Activated T-helper 2 cell treated with anti-CD3 and anti-CD28 coated beads, Interferon-gamma antibody, Interleukin-2, Interleukin-4, amounts not matched to agents 10 μg/mL and 5 μg/mL and 100 μg/mL, durations not matched to agents 14 hours and 24 hours and 36 hours (primary cell): Measurements from ENCODE around the gene CSNK2A1. TPM values are rescaled to one million over a fixed set of nuclear protein-coding genes. Genes with fewer than 3 reads are reported as not detected.
"Not testable (repeated sequence)": the region's sequence is repeated elsewhere in the genome, so short reads cannot be mapped to it uniquely, and the experiment has no call there.

ENCODE experiments used
- DNase-seq: peaks from one replicate; pipeline ENCODE4 v3.0.0; 2021; ENCODE audit warnings: low spot score
- H3K27ac Mint-ChIP-seq: one replicate; pipeline ENCODE4 v1.8.0; 2021; ENCODE audit warnings: mixed read lengths
- H3K27me3 Mint-ChIP-seq: one replicate; pipeline ENCODE4 v1.8.0; 2021; ENCODE audit warnings: low read depth, mixed read lengths
- H3K36me3 Mint-ChIP-seq: one replicate; pipeline ENCODE4 v1.8.0; 2021; ENCODE audit warnings: low read depth, mixed read lengths
- H3K4me1 Mint-ChIP-seq: one replicate; pipeline ENCODE4 v1.8.0; 2021; ENCODE audit warnings: low read depth, mixed read lengths
- H3K4me3 Mint-ChIP-seq: one replicate; pipeline ENCODE4 v1.8.0; 2021; ENCODE audit warnings: low read depth, mild to moderate bottlenecking, moderate library complexity, mixed read lengths
- H3K9me3 Mint-ChIP-seq: one replicate; pipeline ENCODE4 v1.8.0; 2021; ENCODE audit warnings: mixed read lengths
- intact Hi-C: fragments of 100-400 bp; cut with micrococcal nuclease; formaldehyde crosslinking; loops from one replicate; pipeline ENCODE4 v1.15.1; 2023
- total RNA-seq: library from RNA; stranded (reverse); gene quantifications from 2 replicates; pipeline ENCODE4 v1.2.3, GENCODE V29; 2022

Gene CSNK2A1
- total RNA-seq, 1 donor from 2014 or later: 169 TPM

GRCh38 chr20:472137-472846, 71.3 kb downstream of the CSNK2A1 start:
- Mint-ChIP-seq H3K4me1 (peaks cover 6% of the 10 kb centered on the region), H3K36me3 (peaks cover 24% of the 10 kb centered on the region), H3K27me3 (peaks cover 2% of the 10 kb centered on the region), H3K4me3 (no peak overlapping the region), H3K9me3 (peaks cover 25% of the 10 kb centered on the region), H3K27ac (no peak overlapping the region)
- intact Hi-C loops: no loop called here
- no peak for DNase-seq

GRCh38 chr20:469746-470490, 73.7 kb downstream of the CSNK2A1 start:
- H3K9me3 Mint-ChIP-seq: peaks cover 31% of the 10 kb centered on the region
- H3K36me3 Mint-ChIP-seq: peaks cover 24% of the 10 kb centered on the region
- H3K27me3 Mint-ChIP-seq: peaks cover 3% of the 10 kb centered on the region
- no peak overlapping the region for H3K27ac Mint-ChIP-seq
- H3K4me3 Mint-ChIP-seq: no peak overlapping the region
- H3K4me1 Mint-ChIP-seq: peaks cover 6% of the 10 kb centered on the region
- DNase-seq: no peak
- intact Hi-C loops: no loop called here

GRCh38 chr20:467755-468154, 75.8 kb downstream of the CSNK2A1 start:
- Mint-ChIP-seq H3K36me3 (peaks cover 6% of the 10 kb centered on the region), H3K4me1 (peaks cover 6% of the 10 kb centered on the region), H3K27me3 (peaks cover 5% of the 10 kb centered on the region), H3K27ac (no peak overlapping the region), H3K9me3 (peaks cover 31% of the 10 kb centered on the region), H3K4me3 (no peak overlapping the region)
- no peak for DNase-seq
- intact Hi-C loops: no loop called here

GRCh38 chr20:462199-462991, 81.2 kb downstream of the CSNK2A1 start, which contains the start of gene TBC1D20:
Gene TBC1D20, minus strand, starts transcription at chr20:462533. Its CDS starts 128 bp downstream, at chr20:462405.
- H3K27ac Mint-ChIP-seq: peak within 1 kb of the TSS; percentile 89
- H3K36me3 Mint-ChIP-seq: peaks cover 31% of the 10 kb centered on the region
- peak; percentile 80 for DNase-seq
- H3K4me1 Mint-ChIP-seq: peaks cover 42% of the 10 kb centered on the region
- peaks cover 7% of the 10 kb centered on the region for H3K9me3 Mint-ChIP-seq
- H3K4me3 Mint-ChIP-seq: peak within 1 kb of the TSS; percentile 96
- H3K27me3 Mint-ChIP-seq: peaks cover 5% of the 10 kb centered on the region
- intact Hi-C loops: loop anchor here (1.0 to 5.0 kb wide), 3 partner anchors 16 to 55 kb away; partner anchors contain the start of gene RBCK1

- intact Hi-C loops: loop anchor here (1.0 to 5.0 kb wide), 3 partner anchors 17 to 54 kb away; partner anchors contain the start of gene RBCK1
- H3K4me1 Mint-ChIP-seq: peaks cover 44% of the 10 kb centered on the region
- peak overlapping the region; percentile 96 for H3K4me3 Mint-ChIP-seq
- H3K27ac Mint-ChIP-seq: peak overlapping the region; percentile 86
- H3K9me3 Mint-ChIP-seq: peaks cover under 1% of the 10 kb centered on the region
- peaks cover 33% of the 10 kb centered on the region for H3K36me3 Mint-ChIP-seq
- peaks cover 3% of the 10 kb centered on the region for H3K27me3 Mint-ChIP-seq
- DNase-seq: peak; percentile 52
Measured at GRCh38 chr20:461254-462198, 82.1 kb downstream of the CSNK2A1 start.

- DNase-seq: no peak
- no peaks in the 10 kb centered on the region for H3K9me3 Mint-ChIP-seq
- H3K4me1 Mint-ChIP-seq: peaks cover 44% of the 10 kb centered on the region
- H3K27ac Mint-ChIP-seq: no peak overlapping the region
- H3K4me3 Mint-ChIP-seq: peak overlapping the region; percentile 67
- intact Hi-C loops: loop anchor here (5.0 kb wide), 1 partner anchor 53 kb away; the partner anchor contains the start of gene RBCK1
- H3K36me3 Mint-ChIP-seq: peaks cover 33% of the 10 kb centered on the region
- peaks cover 3% of the 10 kb centered on the region for H3K27me3 Mint-ChIP-seq
Measured at GRCh38 chr20:460707-461106, 82.9 kb downstream of the CSNK2A1 start.

- no peak for DNase-seq
- Mint-ChIP-seq H3K9me3 (no peaks in the 10 kb centered on the region), H3K4me3 (peak overlapping the region; percentile 67), H3K27ac (no peak overlapping the region), H3K4me1 (peaks cover 44% of the 10 kb centered on the region), H3K27me3 (peaks cover 3% of the 10 kb centered on the region), H3K36me3 (peaks cover 33% of the 10 kb centered on the region)
- intact Hi-C loops: loop anchor here (5.0 kb wide), 1 partner anchor 53 kb away; the partner anchor contains the start of gene RBCK1
Measured at GRCh38 chr20:460180-460579, 83.4 kb downstream of the CSNK2A1 start.

- H3K27ac Mint-ChIP-seq: no peak overlapping the region
- DNase-seq: no peak
- intact Hi-C loops: no loop called here
- H3K4me3 Mint-ChIP-seq: peak overlapping the region; percentile 33
- H3K27me3 Mint-ChIP-seq: no peaks in the 10 kb centered on the region
- H3K4me1 Mint-ChIP-seq: peaks cover 44% of the 10 kb centered on the region
- peaks cover 33% of the 10 kb centered on the region for H3K36me3 Mint-ChIP-seq
- no peaks in the 10 kb centered on the region for H3K9me3 Mint-ChIP-seq
Measured at GRCh38 chr20:458776-459175, 84.8 kb downstream of the CSNK2A1 start.

- no peak overlapping the region for H3K4me3 Mint-ChIP-seq
- H3K4me1 Mint-ChIP-seq: peaks cover 30% of the 10 kb centered on the region
- peaks cover 29% of the 10 kb centered on the region for H3K36me3 Mint-ChIP-seq
- no peak overlapping the region for H3K27ac Mint-ChIP-seq
- intact Hi-C loops: no loop called here
- no peaks in the 10 kb centered on the region for H3K27me3 Mint-ChIP-seq
- DNase-seq: no peak
- H3K9me3 Mint-ChIP-seq: no peaks in the 10 kb centered on the region
Measured at GRCh38 chr20:454951-455350, 88.6 kb downstream of the CSNK2A1 start.

GRCh38 chr20:452021-452420, 91.6 kb downstream of the CSNK2A1 start:
- peaks cover 19% of the 10 kb centered on the region for H3K36me3 Mint-ChIP-seq
- H3K27ac Mint-ChIP-seq, H3K9me3 Mint-ChIP-seq, DNase-seq, H3K27me3 Mint-ChIP-seq, intact Hi-C loops, H3K4me3 Mint-ChIP-seq: not testable (repeated sequence)
- peaks cover 11% of the 10 kb centered on the region for H3K4me1 Mint-ChIP-seq

- H3K27me3 Mint-ChIP-seq: no peaks in the 10 kb centered on the region
- peaks cover 64% of the 10 kb centered on the region for H3K36me3 Mint-ChIP-seq
- intact Hi-C loops: no loop called here
- no peak for DNase-seq
- H3K4me1 Mint-ChIP-seq: peaks cover 10% of the 10 kb centered on the region
- H3K4me3 Mint-ChIP-seq: no peak overlapping the region
- no peak overlapping the region for H3K27ac Mint-ChIP-seq
- H3K9me3 Mint-ChIP-seq: no peaks in the 10 kb centered on the region
Measured at GRCh38 chr20:445514-446336, 97.9 kb downstream of the CSNK2A1 start.
